ENCODE results near the gene LXN.

LXN gene, protein sequence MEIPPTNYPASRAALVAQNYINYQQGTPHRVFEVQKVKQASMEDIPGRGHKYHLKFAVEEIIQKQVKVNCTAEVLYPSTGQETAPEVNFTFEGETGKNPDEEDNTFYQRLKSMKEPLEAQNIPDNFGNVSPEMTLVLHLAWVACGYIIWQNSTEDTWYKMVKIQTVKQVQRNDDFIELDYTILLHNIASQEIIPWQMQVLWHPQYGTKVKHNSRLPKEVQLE

DNA sequence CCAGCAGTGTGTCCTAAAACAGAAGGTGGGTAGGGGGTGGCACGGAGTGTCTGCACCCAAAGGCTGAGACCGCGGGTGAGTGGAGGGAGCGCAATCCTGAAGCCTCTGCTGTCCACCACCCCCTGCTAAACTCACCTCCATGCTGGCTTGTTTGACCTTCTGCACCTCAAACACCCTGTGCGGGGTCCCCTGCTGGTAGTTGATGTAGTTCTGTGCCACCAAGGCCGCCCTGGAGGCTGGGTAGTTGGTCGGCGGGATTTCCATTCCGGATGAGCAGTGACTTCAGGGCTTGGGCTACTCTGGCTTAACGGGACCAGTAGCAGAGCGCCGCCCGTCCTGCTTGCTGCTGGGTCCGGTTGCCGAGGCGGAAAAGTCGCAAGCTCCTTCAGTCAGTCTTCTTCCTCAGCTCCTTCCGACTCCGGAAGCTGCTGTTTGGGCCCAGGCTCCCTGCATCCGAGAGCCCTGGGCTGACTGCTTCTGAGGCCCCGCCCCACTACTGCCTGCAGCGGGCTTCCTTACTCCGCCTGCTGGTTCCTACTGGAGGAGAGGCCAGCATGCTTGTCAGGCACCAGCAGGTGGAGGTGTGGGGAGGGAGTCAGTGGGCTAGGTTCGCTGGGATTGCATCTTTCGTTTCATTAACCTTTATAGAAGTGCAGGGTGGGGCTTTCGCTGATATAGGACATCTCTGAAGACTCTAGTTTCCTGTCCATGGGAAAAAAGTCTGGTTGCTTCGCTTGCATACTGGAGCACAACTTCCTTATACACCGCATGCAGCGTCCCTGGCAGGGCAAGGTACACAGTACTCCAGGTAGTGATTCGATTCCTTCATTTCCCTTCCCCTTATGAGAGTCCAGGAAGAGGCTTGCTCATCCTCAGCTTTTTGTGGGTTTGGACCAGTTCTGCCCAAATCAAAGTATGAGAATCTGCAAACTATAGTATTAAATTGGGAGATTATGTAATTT, at the start of gene LXN:
TSS of gene LXN (minus strand) at position 434 of the 962 bp plus-strand sequence. CDS start at position 264, 170 bp downstream.
- Mint-ChIP-seq H3K4me1 (peaks cover 17% of the 10 kb centered on the region), H3K9me3 (no peaks in the 10 kb centered on the region), H3K36me3 (peaks cover 76% of the 10 kb centered on the region), H3K27ac (peak within 1 kb of the TSS; percentile 96), H3K4me3 (peak within 1 kb of the TSS; percentile 86)
- DNase-seq (ENCODE audit: low spot score in 2 of 2) = peak; percentile 31 to 83
- ATAC-seq = peak; percentile 99

DNA sequence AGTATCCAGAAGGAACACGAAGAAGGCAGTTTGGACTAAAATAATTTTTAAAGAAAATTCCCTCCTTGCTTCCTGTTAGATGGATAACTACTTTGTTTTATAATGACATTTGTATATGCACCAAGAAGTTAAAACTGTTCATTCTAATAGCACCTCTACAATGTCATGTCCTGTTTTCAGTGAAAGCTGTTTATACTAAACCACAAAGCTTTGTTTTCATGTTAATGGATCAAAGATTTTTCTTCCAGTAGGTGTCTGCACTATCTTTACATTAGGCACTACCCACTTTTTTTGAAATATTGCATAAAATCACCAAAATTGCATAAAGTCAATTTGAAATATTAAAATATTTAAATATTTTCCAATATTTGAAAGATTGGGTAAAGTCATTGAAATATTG, 49.7 kb upstream of the LXN start:
- Mint-ChIP-seq H3K4me1 (peaks cover 32% of the 10 kb centered on the region), H3K36me3 (peaks cover 10% of the 10 kb centered on the region), H3K27ac (no peak overlapping the region), H3K4me3 (no peak overlapping the region), H3K9me3 (no peaks in the 10 kb centered on the region)
- DNase-seq (ENCODE audit: low spot score in 2 of 2) = no peak
- ATAC-seq = no peak

DNA sequence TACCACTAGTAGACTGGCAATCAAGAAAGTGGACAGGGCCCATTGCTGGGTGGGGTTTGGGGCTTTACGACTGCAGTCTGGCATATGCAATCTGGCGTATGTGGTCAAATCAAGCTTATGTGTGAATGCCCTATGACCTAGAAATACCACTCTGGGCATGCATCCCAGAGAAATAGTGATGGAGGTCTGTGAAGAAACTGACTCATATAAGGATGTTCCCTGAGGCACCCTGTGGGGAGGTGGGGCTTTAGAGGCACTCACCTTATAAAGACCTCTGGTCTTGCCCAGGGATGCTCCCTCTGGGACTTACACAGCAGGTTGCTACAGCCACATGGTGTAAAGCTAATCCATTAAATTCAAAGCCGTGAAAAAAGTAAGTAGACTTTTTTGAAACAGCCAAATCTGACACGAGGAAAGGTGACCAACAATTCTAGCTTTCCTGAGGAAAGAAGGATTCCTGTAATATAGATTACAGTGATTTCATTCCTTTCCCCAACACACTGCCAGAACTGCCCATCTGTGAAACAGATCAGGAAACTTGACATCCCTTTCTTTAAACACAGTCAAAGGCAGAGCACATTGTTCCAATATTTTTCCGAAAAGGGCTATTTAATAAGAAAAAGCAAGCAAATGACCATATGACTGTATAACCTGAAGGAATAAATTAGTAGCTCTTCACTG, 46.2 kb upstream of the LXN start:
- Mint-ChIP-seq H3K36me3 (peaks cover 10% of the 10 kb centered on the region), H3K9me3 (no peaks in the 10 kb centered on the region), H3K4me3 (no peak overlapping the region), H3K27ac (peak overlapping the region; percentile 26), H3K4me1 (peaks cover 36% of the 10 kb centered on the region)
- no peak for DNase-seq (ENCODE audit: low spot score in 2 of 2)
- ATAC-seq = no peak

DNA sequence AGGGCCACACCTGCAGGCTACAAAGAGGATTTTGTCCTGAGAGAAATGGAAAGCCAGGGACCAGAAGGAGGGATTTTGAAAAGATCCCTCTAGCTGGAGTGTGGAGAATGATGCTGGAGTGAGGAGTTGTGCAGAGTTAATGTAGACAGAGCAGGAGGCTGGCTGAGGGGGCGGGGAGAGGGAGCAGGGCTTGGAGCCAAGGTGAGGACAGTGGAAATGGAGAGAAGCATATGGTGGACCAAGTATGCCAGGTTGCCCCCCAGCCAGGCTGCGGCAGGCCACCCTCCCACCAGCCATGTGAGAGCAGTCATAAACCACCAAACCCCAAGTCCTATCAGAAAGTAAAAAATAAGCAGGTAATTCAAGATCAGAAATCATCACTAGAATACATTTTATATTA, 45.1 kb upstream of the LXN start:
- H3K9me3 Mint-ChIP-seq = no peaks in the 10 kb centered on the region
- H3K4me1 Mint-ChIP-seq = peaks cover 29% of the 10 kb centered on the region
- no peak for DNase-seq (ENCODE audit: low spot score in 2 of 2)
- no peak for ATAC-seq
- H3K4me3 Mint-ChIP-seq = no peak overlapping the region
- peaks cover 10% of the 10 kb centered on the region for H3K36me3 Mint-ChIP-seq
- peak overlapping the region; percentile 7 for H3K27ac Mint-ChIP-seq

DNA sequence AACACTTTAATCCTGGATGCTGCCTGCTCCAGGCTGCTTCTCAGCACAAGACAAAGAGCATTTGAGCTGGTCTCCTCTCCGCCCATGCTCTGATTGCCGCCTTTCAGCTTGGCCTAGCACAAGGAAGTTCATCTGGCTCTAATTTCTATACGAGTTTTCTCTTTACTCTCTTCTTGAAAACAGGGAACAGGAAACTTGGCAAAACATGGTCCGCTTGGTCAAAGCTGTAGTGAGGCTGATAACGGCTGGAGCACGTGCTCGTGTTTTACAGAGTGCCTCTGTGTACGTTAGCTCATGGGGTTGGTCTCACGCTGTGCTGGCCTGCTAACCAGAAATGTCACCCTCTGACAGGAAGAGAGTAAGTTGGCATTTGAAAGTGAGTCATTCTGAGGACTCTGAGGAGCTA, 40.6 kb upstream of the LXN start:
- no peak overlapping the region for H3K27ac Mint-ChIP-seq
- H3K4me3 Mint-ChIP-seq = no peak overlapping the region
- peaks cover 32% of the 10 kb centered on the region for H3K36me3 Mint-ChIP-seq
- no peaks in the 10 kb centered on the region for H3K9me3 Mint-ChIP-seq
- ATAC-seq (peak; percentile 68), DNase-seq (ENCODE audit: low spot score in 2 of 2) (no peak)
- H3K4me1 Mint-ChIP-seq = peaks cover 15% of the 10 kb centered on the region

DNA sequence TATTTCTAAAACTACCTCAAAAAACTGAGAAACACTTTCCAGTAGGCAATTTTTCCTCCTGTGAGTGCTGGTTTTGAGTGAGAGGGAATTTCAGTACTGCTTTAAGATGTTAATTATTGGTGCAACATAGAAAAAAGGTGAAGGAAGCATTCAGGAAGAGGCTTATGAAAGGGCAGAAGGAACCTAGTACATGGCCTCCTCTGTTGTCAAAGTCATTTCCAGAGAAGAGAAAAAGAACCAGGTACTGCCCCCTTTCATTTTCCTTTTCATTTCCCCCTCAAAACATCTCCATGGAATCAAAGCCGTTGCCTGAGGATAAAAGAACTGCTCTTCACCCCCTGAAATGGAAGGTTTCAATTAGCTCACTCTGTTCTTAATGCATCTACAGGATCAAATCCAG, 40.0 kb upstream of the LXN start:
- H3K27ac Mint-ChIP-seq = no peak overlapping the region
- peaks cover 13% of the 10 kb centered on the region for H3K4me1 Mint-ChIP-seq
- DNase-seq (ENCODE audit: low spot score in 2 of 2) (no peak), ATAC-seq (no peak)
- peaks cover 36% of the 10 kb centered on the region for H3K36me3 Mint-ChIP-seq
- no peaks in the 10 kb centered on the region for H3K9me3 Mint-ChIP-seq
- H3K4me3 Mint-ChIP-seq = no peak overlapping the region

DNA sequence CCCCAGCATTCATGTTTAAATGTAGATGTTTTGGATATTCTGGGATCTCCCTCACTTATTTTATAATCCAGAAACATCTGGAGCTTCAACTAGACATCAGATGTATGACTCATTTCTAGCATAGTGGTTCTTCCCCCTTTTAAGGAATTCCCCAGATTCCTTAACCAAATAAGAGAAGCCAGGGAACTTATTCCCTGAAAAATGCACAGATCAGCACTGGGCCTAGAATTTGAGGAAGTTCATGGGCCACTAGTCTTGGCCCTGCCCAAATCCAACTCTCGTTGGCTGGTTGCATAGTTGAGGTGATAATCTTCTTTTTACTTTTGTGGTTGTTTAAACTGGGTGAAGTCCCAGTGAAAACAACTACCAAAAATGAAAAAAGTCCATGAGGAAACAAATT, 39.4 kb upstream of the LXN start:
- Mint-ChIP-seq H3K4me3 (no peak overlapping the region), H3K9me3 (no peaks in the 10 kb centered on the region), H3K27ac (peak overlapping the region; percentile 50), H3K36me3 (peaks cover 36% of the 10 kb centered on the region), H3K4me1 (peaks cover 8% of the 10 kb centered on the region)
- no peak for DNase-seq (ENCODE audit: low spot score in 2 of 2)
- no peak for ATAC-seq

DNA sequence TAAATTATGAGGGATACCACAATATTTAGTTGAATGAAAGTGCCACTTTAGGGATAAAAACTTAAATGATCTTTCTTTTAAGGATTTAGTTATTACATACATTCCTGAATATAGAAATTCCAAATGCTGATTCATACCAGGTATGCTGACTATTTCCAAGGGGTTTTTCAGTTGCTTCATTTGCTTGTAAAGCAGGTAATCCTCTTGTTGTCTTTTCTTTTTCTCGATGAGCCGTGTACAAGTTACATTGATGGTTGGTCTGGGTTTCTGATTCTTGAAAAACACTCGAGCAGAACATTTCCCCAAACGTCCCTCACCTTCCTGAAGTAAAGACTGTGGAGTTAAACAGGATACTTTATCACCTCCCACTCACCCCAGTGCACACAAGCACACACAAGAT, 38.2 kb upstream of the LXN start:
- ATAC-seq = no peak
- Mint-ChIP-seq H3K9me3 (no peaks in the 10 kb centered on the region), H3K36me3 (peaks cover 36% of the 10 kb centered on the region), H3K4me1 (peaks cover 8% of the 10 kb centered on the region), H3K4me3 (no peak overlapping the region), H3K27ac (no peak overlapping the region)
- DNase-seq (ENCODE audit: low spot score in 2 of 2) = no peak

DNA sequence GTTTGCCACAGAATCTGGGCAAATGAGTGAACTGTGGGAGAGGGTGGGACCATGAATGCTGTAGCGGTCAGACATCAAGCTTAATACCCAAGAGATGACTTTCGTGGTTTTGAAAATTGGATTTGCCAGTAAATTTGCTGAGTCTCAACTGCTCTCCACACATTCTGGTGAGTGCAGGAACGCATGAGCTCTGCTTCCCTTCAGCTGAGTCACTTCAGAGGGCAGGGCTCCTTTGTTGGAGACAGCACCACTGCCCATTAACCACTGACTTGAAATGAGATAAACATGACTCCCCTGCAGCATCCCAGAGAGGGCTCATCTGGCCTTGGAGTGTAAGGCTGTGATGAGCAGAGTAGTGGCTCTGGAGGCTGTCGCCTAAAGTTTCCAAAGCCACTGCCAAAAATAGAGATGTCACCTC, 37.2 kb upstream of the LXN start:
- H3K4me1 Mint-ChIP-seq = peaks cover 8% of the 10 kb centered on the region
- DNase-seq (ENCODE audit: low spot score in 2 of 2) = no peak
- ATAC-seq = no peak
- no peak overlapping the region for H3K4me3 Mint-ChIP-seq
- no peaks in the 10 kb centered on the region for H3K9me3 Mint-ChIP-seq
- H3K27ac Mint-ChIP-seq = no peak overlapping the region
- peaks cover 36% of the 10 kb centered on the region for H3K36me3 Mint-ChIP-seq

DNA sequence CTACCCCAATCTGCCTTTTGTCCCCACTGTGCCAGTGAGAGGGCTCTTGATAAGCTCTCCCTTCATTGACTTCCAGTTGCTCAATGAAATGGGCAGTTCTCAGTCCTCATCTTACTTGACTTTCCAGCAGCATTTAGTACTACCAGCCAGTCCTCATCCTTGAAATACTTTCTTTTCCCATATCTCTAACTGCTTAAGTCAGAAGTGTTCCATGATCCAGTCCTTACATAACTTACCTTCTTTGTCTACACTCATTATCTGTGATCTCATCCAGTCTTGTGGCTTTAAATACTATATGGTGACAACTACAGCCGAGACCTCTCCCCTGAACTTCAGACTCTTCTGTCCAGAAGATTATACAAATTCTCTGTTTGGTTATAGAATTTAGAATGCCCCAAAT, 31.1 kb upstream of the LXN start:
- no peaks in the 10 kb centered on the region for H3K9me3 Mint-ChIP-seq
- no peak for DNase-seq (ENCODE audit: low spot score in 2 of 2)
- H3K4me1 Mint-ChIP-seq = no peaks in the 10 kb centered on the region
- peaks cover 14% of the 10 kb centered on the region for H3K36me3 Mint-ChIP-seq
- no peak overlapping the region for H3K27ac Mint-ChIP-seq
- H3K4me3 Mint-ChIP-seq = no peak overlapping the region
- ATAC-seq = no peak

DNA sequence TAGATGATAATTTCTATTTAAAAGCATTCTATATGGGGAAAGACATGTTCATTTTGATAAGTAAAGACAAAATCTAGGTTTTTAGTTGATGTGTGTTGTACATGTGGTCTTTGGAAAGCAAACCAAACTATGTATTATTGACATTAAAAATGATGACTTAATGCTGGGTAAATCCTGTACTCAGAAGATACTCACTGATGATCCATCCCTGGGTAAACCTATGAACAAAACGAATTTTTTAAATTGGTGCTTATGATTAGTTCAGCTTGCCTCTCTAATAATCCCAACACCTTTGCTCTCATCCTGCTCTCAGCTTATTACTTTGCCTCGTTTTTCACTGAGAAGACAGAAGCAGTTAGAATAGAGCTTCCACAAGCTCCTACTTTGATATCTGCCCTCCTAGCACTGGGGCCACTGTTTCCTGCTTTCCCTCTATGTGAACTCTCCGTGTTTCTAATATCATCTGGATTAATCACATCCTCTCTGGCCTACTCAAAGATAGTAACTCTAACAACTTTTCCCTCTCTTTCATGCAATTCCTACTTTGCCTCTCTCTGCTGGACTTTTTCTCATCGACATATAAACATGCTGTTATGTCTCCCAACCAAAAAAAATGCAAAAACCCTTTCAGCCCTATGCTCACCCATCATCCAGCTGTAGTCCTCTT, 30.5 kb upstream of the LXN start:
- Mint-ChIP-seq H3K36me3 (peaks cover 9% of the 10 kb centered on the region), H3K27ac (no peak overlapping the region), H3K4me1 (no peaks in the 10 kb centered on the region), H3K4me3 (no peak overlapping the region), H3K9me3 (no peaks in the 10 kb centered on the region)
- DNase-seq (ENCODE audit: low spot score in 2 of 2) = no peak
- ATAC-seq = no peak

DNA sequence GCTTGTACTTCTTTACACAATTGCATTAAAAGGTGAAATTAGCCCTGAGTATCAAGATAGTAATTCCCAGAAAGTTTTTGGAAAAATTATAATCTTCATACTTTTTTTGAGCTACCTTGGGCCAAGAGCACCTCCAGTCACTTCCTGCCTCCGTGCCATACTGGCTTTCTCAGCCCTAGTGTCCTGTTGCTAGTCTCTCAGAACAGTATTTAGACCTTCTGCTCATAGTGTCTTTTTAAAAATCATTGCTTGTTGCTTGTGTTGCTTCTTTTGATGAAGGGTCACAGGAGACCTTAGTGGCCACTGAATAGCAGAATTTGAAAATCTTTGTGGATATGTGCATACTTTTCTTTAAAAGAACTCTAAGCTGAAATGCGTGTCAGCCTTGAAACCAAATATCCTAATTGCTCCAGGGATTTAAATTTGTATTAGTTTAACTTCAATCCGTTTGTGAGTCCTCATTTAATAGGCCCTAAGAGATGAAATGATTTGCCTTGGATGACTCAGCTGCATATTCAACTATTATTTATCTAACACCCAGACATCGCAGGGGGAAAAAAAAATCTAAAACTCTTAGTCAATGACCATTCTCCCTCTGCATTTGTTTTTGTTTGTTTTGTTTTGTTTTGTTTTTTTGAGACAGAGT, 29.1 kb upstream of the LXN start:
- no peak for ATAC-seq
- no peak for DNase-seq (ENCODE audit: low spot score in 2 of 2)
- Mint-ChIP-seq H3K27ac (no peak overlapping the region), H3K4me3 (no peak overlapping the region), H3K9me3 (no peaks in the 10 kb centered on the region), H3K4me1 (no peaks in the 10 kb centered on the region), H3K36me3 (peaks cover 7% of the 10 kb centered on the region)

DNA sequence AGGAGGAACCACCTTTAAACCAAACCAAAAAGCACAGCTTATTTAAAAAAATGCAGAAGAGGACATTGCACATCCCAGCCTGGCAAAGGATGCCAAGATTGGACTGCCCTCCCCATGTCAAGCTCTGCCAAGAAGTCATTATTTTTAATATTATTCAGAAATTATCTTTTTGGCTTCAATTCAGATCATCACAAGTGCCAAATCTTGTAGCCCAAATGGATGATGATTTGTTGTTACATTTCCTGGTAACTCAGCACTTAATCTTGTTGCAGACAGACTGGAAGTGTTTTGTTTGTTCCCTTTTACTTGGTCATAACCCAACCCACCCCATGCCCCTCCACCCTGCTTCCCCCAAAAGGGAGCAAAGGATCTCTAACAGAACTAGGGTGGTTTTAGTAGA, 28.1 kb upstream of the LXN start:
- peaks cover 12% of the 10 kb centered on the region for H3K36me3 Mint-ChIP-seq

DNA sequence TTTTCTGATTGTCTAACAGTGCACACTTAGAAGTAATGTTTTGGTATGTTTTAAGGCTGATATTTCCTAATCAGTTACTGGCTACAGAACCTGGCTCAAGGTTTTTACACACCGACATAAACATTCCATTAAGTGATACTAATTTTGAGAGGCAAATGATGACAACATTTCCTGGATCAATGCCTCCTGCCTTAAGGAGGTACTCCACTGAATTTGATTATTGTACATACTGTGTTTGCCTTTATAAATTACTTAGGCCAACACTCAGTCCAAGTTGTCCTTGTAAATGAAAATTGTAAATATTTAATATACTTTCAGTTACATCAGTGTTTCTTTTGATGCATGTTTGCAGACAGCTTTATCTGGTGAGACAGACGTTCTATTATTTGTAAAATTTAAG, 24.2 kb upstream of the LXN start:
- no peaks in the 10 kb centered on the region for H3K4me1 Mint-ChIP-seq
- peaks cover 51% of the 10 kb centered on the region for H3K36me3 Mint-ChIP-seq
- no peak overlapping the region for H3K4me3 Mint-ChIP-seq
- ATAC-seq (no peak), DNase-seq (ENCODE audit: low spot score in 2 of 2) (no peak)
- H3K9me3 Mint-ChIP-seq = no peaks in the 10 kb centered on the region
- no peak overlapping the region for H3K27ac Mint-ChIP-seq

More for the DNA sequence above, 28.1 kb upstream of the LXN start:
- Mint-ChIP-seq H3K4me3 (no peak overlapping the region), H3K9me3 (no peaks in the 10 kb centered on the region), H3K27ac (no peak overlapping the region), H3K4me1 (no peaks in the 10 kb centered on the region)
- ATAC-seq (no peak), DNase-seq (ENCODE audit: low spot score in 2 of 2) (no peak)
